GM12873 (cell line): ENCODE measurements around the gene MKKS.

Source experiments
- CTCF ChIP-seq: IDR thresholded peaks from 2 replicates; pipeline ENCODE4 v1.5.1; 2012; ENCODE audit warnings: low read depth, mild to moderate bottlenecking, moderate library complexity, low read length, control low read depth; ENCODE audit not compliant: insufficient read depth; ENCODE audit errors: missing control alignments

The MKKS gene

GRCh38 chr20:10398834-10399369 is 35.1 kb downstream of the MKKS start:
- TF ChIP-seq CTCF: no peak

GRCh38 chr20:10390709-10391108 is 43.3 kb downstream of the MKKS start:
- no peak for TF ChIP-seq CTCF

GRCh38 chr20:10388597-10388996 is 45.4 kb downstream of the MKKS start:
- no peak for TF ChIP-seq CTCF

- no peak for TF ChIP-seq CTCF
These were observed 46.3 kb downstream of the MKKS start for GRCh38 chr20:10387686-10388085.

- TF ChIP-seq CTCF: no peak
These were observed 48.0 kb downstream of the MKKS start for GRCh38 chr20:10385850-10386544.

- TF ChIP-seq CTCF: peak; percentile 16
These were observed 52.5 kb downstream of the MKKS start for GRCh38 chr20:10381477-10381876.

GRCh38 chr20:10379761-10380160 is 54.3 kb downstream of the MKKS start:
- no peak for TF ChIP-seq CTCF
